Ascending aorta (tissue), 2 donors: ENCODE results near the gene FYN. TPM values are rescaled to one million over a fixed set of nuclear protein-coding genes. Genes with fewer than 3 reads are reported as not detected.

ENCODE experiments used
- DNase-seq, 2 donors: peaks; one replicate each; pipeline ENCODE4 v3.0.0-alpha.2; 2019; ENCODE audit warnings: low spot score in 2 of 2
- H3K27ac ChIP-seq, 2 donors: fragments of 200-600 bp; sonication (generic); one replicate each; pipeline ENCODE4 v1.5.1; 2016 to 2017; ENCODE audit warnings: mild to moderate bottlenecking in 1 of 2
- H3K27me3 ChIP-seq: fragments of 200-600 bp; sonication (generic); one replicate; pipeline ENCODE4 v1.5.1; 2017
- H3K36me3 ChIP-seq, 2 donors: fragments of 200-600 bp; sonication (generic); one replicate each; pipeline ENCODE4 v1.5.1; 2016
- H3K4me1 ChIP-seq, 2 donors: fragments of 200-600 bp; sonication (generic); one replicate each; pipeline ENCODE4 v1.5.1; 2016 to 2017; ENCODE audit warnings: mild to moderate bottlenecking in 1 of 2
- H3K4me3 ChIP-seq, 2 donors: fragments of 200-600 bp; sonication (generic); one replicate each; pipeline ENCODE4 v1.5.1; 2016 to 2017; ENCODE audit warnings: mild to moderate bottlenecking in 1 of 2
- H3K9me3 ChIP-seq, 2 donors: fragments of 200-600 bp; sonication (generic); one replicate each; pipeline ENCODE4 v1.5.1; 2016
- intact Hi-C: fragments of 100-400 bp; cut with DNase I; formaldehyde crosslinking; loops from one replicate; pipeline ENCODE4 v1.15.1; 2023
- total RNA-seq: library from RNA; depleted of rRNA; stranded (reverse); fragments of >200 nt; gene quantifications from one replicate; pipeline ENCODE4 v1.1.0, GENCODE V29; 2016
- TF ChIP-seq, protein P1 (sequence below), 3 experiments: fragments of 200-600 bp in 2 of 3; fragments of 450-650 bp in 1 of 3; sonication (generic) in 2 of 3; IDR thresholded peaks; one replicate each; pipeline ENCODE4 v1.5.1; 2016 to 2019; ENCODE audit warnings: antibody characterized with exemption in 3 of 3, mild to moderate bottlenecking in 1 of 3, moderate library complexity in 1 of 3

FYN gene
- total RNA-seq, 1 donor from 2014 or later = 141 TPM

DNA sequence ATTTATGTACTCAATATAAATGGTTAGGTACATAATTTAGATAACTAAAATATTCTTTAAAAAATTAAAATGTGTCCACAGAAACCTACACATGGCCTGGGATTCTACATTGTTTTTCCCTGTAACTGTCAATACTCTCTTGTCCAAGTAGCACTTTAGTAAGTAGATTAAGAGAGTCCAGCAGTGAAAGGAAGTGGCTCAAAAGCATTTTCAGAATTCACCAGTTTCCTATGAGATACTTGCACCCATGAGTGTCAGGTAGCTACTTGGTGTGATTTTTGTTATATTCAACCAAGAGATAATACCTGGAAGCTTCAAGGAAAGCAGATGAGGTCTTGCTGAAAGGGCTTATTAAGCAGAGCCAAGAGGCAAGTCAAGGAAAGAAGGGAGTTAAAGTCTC, 126.3 kb downstream of the FYN start:
- intact Hi-C loops = no loop called here
- Histone ChIP-seq H3K4me3 (no peak overlapping the region), H3K36me3 (no peaks in the 10 kb centered on the region), H3K27ac (no peak overlapping the region), H3K9me3 (no peaks in the 10 kb centered on the region), H3K4me1 (no peaks in the 10 kb centered on the region), H3K27me3 (no peaks in the 10 kb centered on the region)
- no peak for DNase-seq
- TF ChIP-seq, protein P1, sequence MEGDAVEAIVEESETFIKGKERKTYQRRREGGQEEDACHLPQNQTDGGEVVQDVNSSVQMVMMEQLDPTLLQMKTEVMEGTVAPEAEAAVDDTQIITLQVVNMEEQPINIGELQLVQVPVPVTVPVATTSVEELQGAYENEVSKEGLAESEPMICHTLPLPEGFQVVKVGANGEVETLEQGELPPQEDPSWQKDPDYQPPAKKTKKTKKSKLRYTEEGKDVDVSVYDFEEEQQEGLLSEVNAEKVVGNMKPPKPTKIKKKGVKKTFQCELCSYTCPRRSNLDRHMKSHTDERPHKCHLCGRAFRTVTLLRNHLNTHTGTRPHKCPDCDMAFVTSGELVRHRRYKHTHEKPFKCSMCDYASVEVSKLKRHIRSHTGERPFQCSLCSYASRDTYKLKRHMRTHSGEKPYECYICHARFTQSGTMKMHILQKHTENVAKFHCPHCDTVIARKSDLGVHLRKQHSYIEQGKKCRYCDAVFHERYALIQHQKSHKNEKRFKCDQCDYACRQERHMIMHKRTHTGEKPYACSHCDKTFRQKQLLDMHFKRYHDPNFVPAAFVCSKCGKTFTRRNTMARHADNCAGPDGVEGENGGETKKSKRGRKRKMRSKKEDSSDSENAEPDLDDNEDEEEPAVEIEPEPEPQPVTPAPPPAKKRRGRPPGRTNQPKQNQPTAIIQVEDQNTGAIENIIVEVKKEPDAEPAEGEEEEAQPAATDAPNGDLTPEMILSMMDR (IDR thresholded peaks at IDR 0.05) = no peak

DNA sequence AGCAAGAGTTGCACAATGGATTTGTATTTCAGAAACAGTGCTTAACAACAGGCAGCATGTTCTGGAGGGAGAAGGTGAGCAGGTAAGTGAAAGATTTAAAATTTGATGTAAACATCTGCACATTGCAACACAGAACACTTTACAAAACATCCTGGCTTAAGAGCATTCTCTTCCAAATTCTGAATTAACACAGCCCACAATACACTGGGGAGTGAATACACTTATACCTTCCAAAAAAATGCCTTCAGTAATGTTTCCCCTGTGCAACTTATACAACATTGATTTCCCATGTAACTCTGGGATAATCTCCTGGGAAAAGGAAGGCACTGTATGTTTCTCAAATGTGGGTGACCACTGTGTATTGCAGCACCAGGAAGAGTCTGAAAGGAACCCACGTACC, 127.6 kb downstream of the FYN start:
- Histone ChIP-seq H3K4me1 (no peaks in the 10 kb centered on the region), H3K27me3 (no peaks in the 10 kb centered on the region), H3K9me3 (no peaks in the 10 kb centered on the region), H3K36me3 (no peaks in the 10 kb centered on the region), H3K4me3 (no peak overlapping the region), H3K27ac (no peak overlapping the region)
- intact Hi-C loops = no loop called here
- TF ChIP-seq, protein P1 (IDR thresholded peaks at IDR 0.05) = no peak
- no peak for DNase-seq

DNA sequence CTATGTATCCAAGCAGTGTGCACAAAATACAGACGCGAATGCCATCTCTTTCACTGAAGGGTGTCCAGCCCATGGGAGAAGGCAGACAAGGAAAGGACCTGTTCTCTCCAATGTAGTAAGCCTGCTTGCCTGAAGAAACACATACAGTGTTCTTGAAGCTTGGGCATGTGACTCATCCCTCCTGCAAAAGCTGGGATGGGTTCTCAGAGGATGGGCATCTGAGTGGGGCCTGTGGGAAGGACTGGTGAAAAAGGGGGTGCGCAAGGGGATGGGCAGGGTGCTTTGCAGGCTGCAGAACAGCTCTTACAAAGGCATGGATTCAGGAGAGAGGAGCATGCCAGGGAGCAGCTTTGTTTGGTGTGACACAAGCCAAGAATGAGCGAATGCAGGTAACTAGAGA, 128.1 kb downstream of the FYN start:
- intact Hi-C loops = no loop called here
- TF ChIP-seq, protein P1 (IDR thresholded peaks at IDR 0.05) = no peak
- Histone ChIP-seq H3K27ac (no peak overlapping the region), H3K4me3 (no peak overlapping the region), H3K27me3 (no peaks in the 10 kb centered on the region), H3K4me1 (no peaks in the 10 kb centered on the region), H3K36me3 (no peaks in the 10 kb centered on the region), H3K9me3 (no peaks in the 10 kb centered on the region)
- no peak for DNase-seq

GRCh38 chr6:111743862-111744692, 129.2 kb downstream of the FYN start:
- Histone ChIP-seq H3K27ac (no peak overlapping the region), H3K4me1 (no peaks in the 10 kb centered on the region), H3K27me3 (no peaks in the 10 kb centered on the region), H3K9me3 (no peaks in the 10 kb centered on the region), H3K4me3 (no peak overlapping the region), H3K36me3 (no peaks in the 10 kb centered on the region)
- intact Hi-C loops = no loop called here
- no peak for DNase-seq
- TF ChIP-seq, protein P1 (IDR thresholded peaks at IDR 0.05) = no peak

GRCh38 chr6:111743360-111743759, 129.9 kb downstream of the FYN start:
- Histone ChIP-seq H3K27ac (no peak overlapping the region), H3K9me3 (no peaks in the 10 kb centered on the region), H3K27me3 (no peaks in the 10 kb centered on the region), H3K4me1 (no peaks in the 10 kb centered on the region), H3K4me3 (no peak overlapping the region), H3K36me3 (no peaks in the 10 kb centered on the region)
- intact Hi-C loops = no loop called here
- no peak for DNase-seq
- TF ChIP-seq, protein P1 (IDR thresholded peaks at IDR 0.05) = no peak
